ENCODE measurements around the gene UROC1.

The UROC1 gene

GRCh38 chr3:126435456-126436315, 81.9 kb downstream of the UROC1 start:
- no peak overlapping the region for H3K27ac ChIP-seq
- TF ChIP-seq ZFX (IDR thresholded peaks at IDR 0.05) (no peak), CTCF (conservative IDR thresholded peaks at IDR 0.05) (no peak)

GRCh38 chr3:126434931-126435411, 82.6 kb downstream of the UROC1 start:
- TF ChIP-seq ZFX (IDR thresholded peaks at IDR 0.05) (no peak), CTCF (conservative IDR thresholded peaks at IDR 0.05) (no peak)
- no peak overlapping the region for H3K27ac ChIP-seq

GRCh38 chr3:126434264-126434590, 83.3 kb downstream of the UROC1 start:
- TF ChIP-seq CTCF (conservative IDR thresholded peaks at IDR 0.05) = no peak
- no peak overlapping the region for H3K27ac ChIP-seq

- TF ChIP-seq ZFX (IDR thresholded peaks at IDR 0.05) = no peak
- TF ChIP-seq CTCF (conservative IDR thresholded peaks at IDR 0.05) = no peak
- no peak overlapping the region for H3K27ac ChIP-seq
Measured at GRCh38 chr3:126433496-126434263, 83.9 kb downstream of the UROC1 start.

GRCh38 chr3:126433105-126433430, 84.5 kb downstream of the UROC1 start:
- no peak for TF ChIP-seq CTCF (conservative IDR thresholded peaks at IDR 0.05)
- no peak for TF ChIP-seq ZFX (IDR thresholded peaks at IDR 0.05)
- H3K27ac ChIP-seq = no peak overlapping the region

- no peak overlapping the region for H3K27ac ChIP-seq
Measured at GRCh38 chr3:126432361-126433104, 85.0 kb downstream of the UROC1 start.

More at GRCh38 chr3:126432361-126433104, 85.0 kb downstream of the UROC1 start:
- TF ChIP-seq CTCF (conservative IDR thresholded peaks at IDR 0.05) (no peak), ZFX (IDR thresholded peaks at IDR 0.05) (no peak)

Measured in C4-2B (cell line).